HG02870 (cell line): Measurements from ENCODE around the gene PAPPA2.

ENCODE experiments used
- ATAC-seq: cut with Tn5 transposase; IDR thresholded peaks from one replicate; pipeline ENCODE4 v1.9.1; 2021; ENCODE audit warnings: mild to moderate bottlenecking, moderate library complexity; ENCODE audit not compliant: unreplicated experiment

PAPPA2 gene

DNA sequence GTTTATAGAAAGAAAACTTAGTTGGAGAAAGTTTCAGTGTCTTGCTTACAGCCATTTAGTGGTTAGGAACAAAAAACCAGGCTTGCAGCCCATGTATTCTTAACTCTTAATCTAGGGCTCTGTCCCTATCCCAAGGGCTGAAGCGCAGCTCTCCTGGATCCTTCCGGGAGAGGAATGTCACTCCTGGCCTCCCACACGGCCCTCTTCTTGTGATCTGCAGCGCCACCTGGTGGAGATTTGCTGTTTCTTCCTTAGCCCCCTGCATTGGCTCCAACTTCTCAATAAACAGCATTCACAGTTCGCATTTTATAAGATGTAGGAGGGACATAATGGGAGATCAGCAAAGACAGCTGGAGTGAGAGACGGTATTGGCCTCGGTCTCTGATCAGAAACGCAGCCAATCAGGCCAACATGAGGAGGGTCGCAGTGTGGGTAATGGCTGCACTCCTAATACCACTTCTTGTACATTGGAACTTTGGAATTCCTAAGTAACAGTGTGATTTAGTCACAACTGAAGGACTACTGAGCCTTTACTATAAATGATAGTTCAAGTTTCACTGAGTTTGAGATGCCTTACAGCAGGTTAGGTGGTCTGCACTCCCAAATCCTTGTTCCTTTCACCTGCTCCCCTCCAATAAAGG is 418.1 kb downstream of the PAPPA2 start:
- peak; percentile 46 for ATAC-seq

- no peak for ATAC-seq
These were observed 421.3 kb downstream of the PAPPA2 start for GRCh38 chr1:176884286-176884685.

DNA sequence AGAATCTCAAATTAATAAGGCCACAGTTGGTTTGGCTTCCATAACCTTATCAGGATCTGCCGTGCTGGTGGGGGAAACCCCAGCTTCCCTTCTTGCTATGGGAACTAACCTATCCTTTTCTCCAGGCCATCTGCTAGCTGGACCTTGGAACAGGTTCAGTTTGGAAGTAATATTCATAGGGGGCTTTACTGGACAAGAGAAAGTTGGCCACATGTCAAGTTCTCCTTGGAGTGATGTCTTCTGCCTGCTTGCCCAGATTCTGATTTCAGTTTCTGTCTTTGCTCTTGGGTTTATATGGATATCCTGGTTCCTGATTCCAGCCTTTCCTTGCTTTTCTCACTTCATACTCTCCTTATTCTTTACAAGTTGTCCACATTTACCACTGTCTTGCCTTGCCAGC is 421.9 kb downstream of the PAPPA2 start:
- ATAC-seq, result no peak

DNA sequence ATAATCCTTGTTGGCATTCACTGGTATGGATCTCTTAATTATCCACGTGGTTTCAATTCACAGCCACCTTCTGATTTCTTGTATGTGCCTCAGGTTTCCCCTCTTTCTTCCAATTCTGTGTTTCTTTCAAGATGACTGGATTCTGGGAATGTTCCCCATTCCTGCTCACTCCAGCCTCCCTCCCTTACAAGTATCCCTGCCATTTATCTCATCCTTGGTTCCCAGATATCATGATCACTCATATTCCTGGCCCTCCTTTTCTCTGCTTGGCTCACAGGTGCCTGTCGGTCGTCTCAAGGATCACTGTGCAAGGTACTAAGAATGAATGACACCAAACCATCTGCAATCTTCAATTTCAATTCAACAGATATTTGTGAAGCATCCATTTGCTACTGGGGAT is 422.4 kb downstream of the PAPPA2 start:
- no peak for ATAC-seq

- ATAC-seq, result no peak
These were observed 422.8 kb downstream of the PAPPA2 start for GRCh38 chr1:176885751-176886150.

GRCh38 chr1:176888471-176889032 is 425.6 kb downstream of the PAPPA2 start:
- no peak for ATAC-seq

GRCh38 chr1:176893625-176894352 is 430.8 kb downstream of the PAPPA2 start:
- ATAC-seq, result no peak

DNA sequence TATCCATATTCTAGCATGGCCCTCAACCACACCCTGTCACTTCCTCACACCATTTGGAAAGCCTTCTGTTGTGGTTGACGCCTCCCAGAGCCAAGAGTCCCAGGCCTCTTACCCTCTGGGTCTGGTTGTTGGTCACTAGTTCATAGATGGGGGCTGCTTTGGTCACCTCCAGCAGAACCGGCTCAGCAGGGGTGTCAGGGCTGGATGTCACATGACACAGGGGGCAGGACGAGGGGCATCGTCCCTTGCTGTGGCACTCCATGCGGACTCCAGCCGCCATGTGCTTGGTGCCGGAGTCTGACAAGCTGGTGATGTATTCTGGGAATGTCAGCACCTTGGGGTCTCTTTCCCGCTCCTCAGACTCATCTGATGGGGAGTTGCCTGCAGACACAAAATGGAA is 431.5 kb downstream of the PAPPA2 start:
- no peak for ATAC-seq
